GM12872 (cell line): ENCODE measurements around the gene CACNG3.

Source experiments
- TF ChIP-seq, protein P1 (sequence below): IDR thresholded peaks from 3 replicates; pipeline ENCODE4 v1.5.1; 2011; ENCODE audit warnings: low read depth, mild to moderate bottlenecking, low read length, moderate library complexity; ENCODE audit not compliant: insufficient read depth

Gene CACNG3

DNA sequence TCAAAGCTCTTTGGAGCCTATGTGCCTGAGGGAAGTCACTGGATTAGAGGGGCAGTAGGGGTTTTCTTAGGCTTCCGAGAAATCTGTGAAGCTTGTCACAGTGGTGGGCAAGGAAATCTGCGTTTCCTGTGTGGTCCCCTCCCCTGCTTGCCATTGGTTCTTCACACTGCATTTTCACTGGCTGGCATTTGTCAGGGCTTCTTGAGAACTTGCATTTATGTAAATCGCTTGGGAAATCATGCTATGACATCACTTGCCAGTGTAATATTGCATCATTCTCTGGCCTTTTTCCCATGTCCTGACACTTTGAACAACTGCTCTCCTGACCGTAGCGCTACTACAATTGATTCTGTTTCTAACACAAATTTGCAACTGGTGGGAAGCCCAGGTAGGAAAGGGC is 1.8 kb downstream of the CACNG3 start:
- TF ChIP-seq, protein P1, sequence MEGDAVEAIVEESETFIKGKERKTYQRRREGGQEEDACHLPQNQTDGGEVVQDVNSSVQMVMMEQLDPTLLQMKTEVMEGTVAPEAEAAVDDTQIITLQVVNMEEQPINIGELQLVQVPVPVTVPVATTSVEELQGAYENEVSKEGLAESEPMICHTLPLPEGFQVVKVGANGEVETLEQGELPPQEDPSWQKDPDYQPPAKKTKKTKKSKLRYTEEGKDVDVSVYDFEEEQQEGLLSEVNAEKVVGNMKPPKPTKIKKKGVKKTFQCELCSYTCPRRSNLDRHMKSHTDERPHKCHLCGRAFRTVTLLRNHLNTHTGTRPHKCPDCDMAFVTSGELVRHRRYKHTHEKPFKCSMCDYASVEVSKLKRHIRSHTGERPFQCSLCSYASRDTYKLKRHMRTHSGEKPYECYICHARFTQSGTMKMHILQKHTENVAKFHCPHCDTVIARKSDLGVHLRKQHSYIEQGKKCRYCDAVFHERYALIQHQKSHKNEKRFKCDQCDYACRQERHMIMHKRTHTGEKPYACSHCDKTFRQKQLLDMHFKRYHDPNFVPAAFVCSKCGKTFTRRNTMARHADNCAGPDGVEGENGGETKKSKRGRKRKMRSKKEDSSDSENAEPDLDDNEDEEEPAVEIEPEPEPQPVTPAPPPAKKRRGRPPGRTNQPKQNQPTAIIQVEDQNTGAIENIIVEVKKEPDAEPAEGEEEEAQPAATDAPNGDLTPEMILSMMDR: no peak

DNA sequence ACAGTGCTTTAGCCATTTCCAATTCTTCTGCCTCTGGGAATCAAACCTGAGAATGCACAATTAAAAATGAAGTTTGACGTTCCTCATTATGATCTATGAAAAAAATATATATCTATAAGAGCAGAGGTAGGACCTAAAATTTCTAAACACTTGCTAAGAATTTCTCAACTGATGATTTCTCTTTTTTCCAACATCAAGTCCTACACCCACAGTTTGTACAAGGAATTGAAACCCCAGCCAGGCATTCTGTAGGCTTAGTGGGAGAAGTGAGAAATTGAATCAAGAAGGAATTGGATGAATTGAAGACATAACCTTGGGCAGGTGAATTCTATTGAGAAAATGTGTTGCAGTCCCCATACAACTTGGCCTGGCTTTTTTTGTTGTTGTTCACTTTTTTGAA is 2.7 kb downstream of the CACNG3 start:
- TF ChIP-seq, protein P1: no peak

DNA sequence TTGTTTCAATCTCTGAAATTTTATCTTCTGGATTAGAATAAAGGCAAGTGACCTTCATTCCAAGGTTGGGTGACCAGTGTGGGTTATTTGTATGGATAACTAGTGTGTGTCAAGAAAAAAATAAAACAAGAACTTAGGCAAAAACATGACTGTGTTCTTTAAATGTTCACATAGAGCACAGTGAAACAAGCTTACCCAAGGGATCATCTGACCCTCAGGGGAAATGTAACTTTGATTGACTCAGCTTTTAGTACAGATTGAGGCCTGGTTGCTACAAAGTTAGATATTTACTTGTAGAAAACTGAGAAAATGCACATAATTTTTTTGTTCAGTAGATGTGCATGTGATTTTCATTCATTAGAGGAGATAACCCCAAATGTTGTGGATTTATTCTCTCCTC is 6.7 kb downstream of the CACNG3 start:
- TF ChIP-seq, protein P1: no peak

DNA sequence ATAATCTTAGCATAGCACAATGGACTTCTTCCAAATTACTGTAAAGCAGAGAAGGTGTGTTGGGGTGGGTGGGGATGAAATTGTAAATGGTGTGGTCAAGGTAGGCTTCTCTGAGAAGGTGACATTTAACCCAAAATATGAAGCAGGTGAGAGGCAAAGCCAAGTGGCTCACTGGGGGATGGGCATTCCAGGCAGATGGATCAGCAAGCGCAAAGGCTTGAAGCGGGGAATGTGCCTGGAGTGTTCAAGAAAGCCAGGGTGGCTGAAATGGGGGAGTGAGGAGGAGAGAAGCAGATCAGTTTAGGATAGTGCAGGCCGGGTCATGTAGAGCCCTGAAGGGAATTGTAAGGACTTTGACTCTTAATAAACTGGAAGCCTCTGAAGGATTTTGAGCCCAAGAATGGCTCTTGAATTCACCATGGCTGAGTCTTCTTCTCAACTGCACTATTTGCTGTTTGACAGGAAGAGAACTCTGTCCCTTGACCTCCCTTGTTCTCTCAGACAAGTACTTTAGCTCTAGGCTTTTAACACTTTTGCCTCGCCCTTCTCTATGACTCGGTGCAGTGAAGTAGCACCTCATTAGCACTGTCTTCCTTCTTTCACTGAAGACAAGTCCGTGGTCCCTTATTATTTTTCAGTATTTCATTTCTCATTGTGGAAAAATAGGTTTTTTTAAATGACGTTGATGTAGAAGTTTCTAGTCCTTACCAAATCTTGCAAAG is 14.7 kb downstream of the CACNG3 start:
- TF ChIP-seq, protein P1: no peak

DNA sequence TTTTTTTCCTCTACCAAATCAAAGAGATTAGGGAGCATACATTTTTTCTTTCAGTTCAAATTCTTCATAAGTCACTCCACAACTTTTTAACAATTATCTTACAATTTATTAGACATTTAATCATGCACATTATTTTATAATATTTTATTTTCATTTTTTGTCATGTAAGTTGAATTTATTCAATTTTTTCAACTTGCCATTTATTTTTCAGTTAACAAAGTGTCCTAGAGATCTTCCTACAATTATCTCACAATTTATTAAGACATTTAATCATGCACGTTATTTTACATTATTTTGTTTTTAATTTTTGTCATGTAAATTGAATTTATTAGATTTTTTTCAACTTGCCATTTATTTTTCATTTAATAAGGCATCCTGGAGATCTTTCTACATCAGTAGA is 16.2 kb downstream of the CACNG3 start:
- TF ChIP-seq, protein P1: no peak

DNA sequence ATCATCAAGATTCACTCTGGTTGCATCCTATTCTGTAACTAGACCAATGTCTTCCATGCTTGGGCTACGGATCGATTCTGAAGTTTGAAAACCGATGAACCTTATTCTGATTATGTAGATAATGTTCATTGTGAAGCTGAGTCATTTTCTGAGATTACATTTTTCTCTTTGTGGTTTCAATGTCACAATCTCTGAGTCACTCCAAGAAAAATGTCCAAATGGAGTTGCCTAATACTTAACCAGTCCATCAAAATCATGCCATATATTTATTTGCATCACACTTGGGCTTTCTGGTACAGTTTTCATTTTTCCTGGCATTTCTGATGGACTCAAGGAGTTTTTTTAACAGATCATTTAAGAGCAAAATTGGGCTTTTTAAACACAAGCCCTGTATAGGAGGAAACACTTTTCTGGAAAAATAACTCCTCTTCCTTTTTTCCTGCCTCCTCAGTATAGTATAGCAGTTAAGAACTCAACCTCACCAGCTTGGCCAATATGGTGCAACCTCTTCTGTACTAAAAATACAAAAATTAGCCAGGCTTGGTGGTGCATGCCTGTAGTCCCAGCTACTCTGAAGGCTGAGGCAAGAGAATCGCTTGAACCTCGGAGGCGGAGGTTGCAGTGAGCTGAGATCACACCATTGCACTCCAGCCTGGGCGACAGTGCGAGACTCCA is 17.5 kb downstream of the CACNG3 start:
- TF ChIP-seq, protein P1: no peak

DNA sequence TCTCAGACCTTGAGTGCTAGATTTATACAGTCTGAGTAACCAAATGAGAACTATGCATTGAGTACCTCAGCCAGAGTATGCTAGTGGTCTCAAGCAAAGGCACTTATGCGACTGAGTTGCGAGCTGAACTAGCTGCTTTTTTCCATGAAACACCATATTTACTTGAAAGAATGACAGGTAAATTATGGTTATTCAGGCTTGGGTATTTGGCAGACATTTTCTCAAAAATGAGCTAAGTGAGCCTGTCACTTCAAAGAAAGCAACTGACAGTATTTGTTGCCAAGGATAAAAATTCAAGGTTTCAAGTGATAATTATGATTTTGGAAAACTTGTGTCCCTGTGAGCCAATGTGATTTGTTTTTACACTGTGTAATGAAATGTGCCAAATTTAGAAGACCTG is 19.3 kb downstream of the CACNG3 start:
- TF ChIP-seq, protein P1: no peak
